ENCODE data around the gene TSPAN32.

The TSPAN32 gene

DNA sequence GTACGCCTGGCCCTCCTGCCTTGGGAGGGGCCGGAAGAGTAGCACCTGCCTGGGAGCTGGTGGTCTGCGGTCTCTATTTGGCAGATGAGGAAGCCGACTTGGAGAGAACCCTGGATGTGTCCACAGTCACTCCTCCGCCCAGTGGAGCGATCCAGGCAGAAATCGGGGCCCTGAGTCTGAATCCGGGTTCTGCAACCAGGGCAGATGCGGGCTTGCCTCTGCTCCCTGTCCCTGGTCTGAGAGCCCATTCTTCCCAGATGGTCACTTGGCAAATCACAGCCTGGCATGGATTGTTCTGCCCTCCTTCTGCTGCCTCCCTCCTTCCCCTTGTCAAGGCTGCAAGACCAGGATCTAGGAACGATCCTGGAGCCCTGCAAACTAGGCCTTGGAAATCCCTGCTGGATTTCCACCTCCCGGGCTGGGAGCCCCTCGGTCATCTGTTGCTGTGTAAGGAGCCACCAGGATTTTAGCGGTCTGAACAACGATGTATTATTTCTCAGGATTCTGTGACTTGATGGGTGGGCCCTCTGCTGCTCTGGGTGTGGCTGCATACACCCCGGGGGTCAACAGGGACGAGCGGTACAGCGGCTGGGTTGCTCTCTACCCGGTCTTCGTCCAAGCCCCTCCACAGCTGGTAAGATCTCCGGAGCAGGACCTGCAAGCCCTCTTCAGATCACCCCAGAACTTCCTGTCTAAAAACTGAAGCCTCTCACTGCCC lies 29.4 kb upstream of the TSPAN32 start:
- no peak overlapping the region for H3K4me3 ChIP-seq (ENCODE audit: low read length)
- no peak for DNase-seq (ENCODE audit: low read depth)
- no peak for TF ChIP-seq CTCF (IDR thresholded peaks at IDR 0.05; ENCODE audit: insufficient read depth, low read depth, low read length, missing control alignments)

DNA sequence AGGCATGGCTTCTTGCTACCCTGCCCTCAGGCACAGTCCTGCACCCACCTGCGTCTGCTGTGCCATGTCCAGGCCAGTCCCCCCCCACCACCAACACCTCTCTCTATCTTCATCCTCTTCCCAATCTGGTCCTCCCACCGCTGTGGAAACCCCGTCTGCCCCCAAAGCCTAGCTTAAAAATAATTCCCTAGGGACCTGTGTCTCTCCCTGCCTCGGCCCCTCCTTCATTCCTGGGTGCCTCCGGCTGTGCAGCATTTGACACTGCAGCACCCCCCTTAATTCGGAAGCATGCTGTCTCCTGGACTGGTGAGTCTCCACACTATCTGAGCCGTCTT lies 28.9 kb upstream of the TSPAN32 start:
- TF ChIP-seq CTCF (IDR thresholded peaks at IDR 0.05; ENCODE audit: insufficient read depth, low read depth, low read length, missing control alignments): no peak
- no peak overlapping the region for H3K4me3 ChIP-seq (ENCODE audit: low read length)
- no peak for DNase-seq (ENCODE audit: low read depth)

DNA sequence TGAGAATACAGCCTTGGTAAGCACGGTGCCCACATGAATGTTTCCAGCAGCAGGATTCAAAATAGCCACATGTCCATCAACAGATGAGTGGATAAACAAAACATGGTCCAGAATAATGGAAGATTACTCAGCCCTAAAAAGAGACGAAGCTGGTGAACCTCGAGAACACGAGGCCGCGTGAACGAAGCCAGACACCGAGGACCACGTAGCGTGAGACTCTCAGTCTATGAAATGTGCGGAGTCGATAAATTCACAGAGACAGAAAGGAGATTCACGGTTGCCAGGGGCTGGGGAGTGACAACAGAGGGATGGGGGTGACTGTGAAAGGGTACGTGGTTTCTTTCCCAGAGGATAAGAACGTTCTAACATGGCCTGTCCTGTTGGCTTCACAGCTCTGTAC lies 28.5 kb upstream of the TSPAN32 start:
- no peak for DNase-seq (ENCODE audit: low read depth)
- H3K4me3 ChIP-seq (ENCODE audit: low read length): no peak overlapping the region
- no peak for TF ChIP-seq CTCF (IDR thresholded peaks at IDR 0.05; ENCODE audit: insufficient read depth, low read depth, low read length, missing control alignments)

GRCh38 chr11:2273771-2274170 lies 28.0 kb upstream of the TSPAN32 start:
- DNase-seq (ENCODE audit: low read depth): no peak
- no peak for TF ChIP-seq CTCF (IDR thresholded peaks at IDR 0.05; ENCODE audit: insufficient read depth, low read depth, low read length, missing control alignments)
- no peak overlapping the region for H3K4me3 ChIP-seq (ENCODE audit: low read length)

- no peak overlapping the region for H3K4me3 ChIP-seq (ENCODE audit: low read length)
- no peak for DNase-seq (ENCODE audit: low read depth)
- TF ChIP-seq CTCF (IDR thresholded peaks at IDR 0.05; ENCODE audit: insufficient read depth, low read depth, low read length, missing control alignments): no peak
These were observed 26.2 kb upstream of the TSPAN32 start for GRCh38 chr11:2275334-2276279.

DNA sequence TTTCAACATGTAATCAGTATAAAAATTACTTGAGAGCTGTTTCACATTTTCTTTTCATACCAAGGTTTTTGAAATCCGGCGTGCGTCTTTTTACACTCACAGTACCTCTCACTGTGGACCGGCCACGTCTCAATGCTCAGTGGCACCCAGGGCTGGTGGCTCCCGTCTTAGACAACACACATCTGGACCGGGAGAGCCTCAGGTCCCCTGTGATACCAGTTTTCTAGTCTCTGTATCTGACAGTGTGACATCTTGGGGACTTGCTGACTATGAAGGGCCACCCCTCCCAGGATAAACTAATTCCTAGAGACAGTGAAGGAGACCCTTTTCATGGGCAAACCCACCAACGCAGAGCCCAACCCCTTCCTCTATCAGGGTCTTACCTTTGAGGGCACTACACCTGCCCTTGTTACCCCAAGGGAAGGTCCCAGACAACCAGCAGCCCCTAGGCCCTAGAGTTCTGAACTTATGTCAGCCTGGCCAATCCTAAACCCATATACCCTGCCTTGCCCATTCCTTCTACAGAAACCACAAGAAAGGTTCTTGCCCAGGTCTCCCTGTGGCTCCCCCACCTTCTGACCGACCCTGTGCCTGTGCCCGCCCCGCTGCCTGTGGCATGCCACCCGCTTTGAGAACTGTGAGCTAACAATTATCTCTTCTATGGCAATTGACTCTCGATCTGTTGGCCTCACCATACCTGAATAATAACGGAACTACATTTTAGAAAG lies 25.4 kb upstream of the TSPAN32 start:
- no peak for TF ChIP-seq CTCF (IDR thresholded peaks at IDR 0.05; ENCODE audit: insufficient read depth, low read depth, low read length, missing control alignments)
- no peak for DNase-seq (ENCODE audit: low read depth)

More for the DNA sequence above, 25.4 kb upstream of the TSPAN32 start:
- H3K4me3 ChIP-seq (ENCODE audit: low read length): no peak overlapping the region

Data from epithelial cell of esophagus (primary cell).